HepG2 (cell line): ENCODE data around the gene LRRC45. TPM values are rescaled to one million over a fixed set of nuclear protein-coding genes. Genes with fewer than 3 reads are reported as not detected.
A peak's percentile ranks its signal among the peaks of the same experiment; 100 is the strongest.

Experiments used
- AGO1 ChIP-seq: fragments of 200-400 bp; formaldehyde crosslinking; IDR thresholded peaks from 2 replicates; pipeline ENCODE4 v1.6.1; 2017; ENCODE audit warnings: mild to moderate bottlenecking, low read depth, low read length, moderate library complexity; ENCODE audit not compliant: poor library complexity, severe bottlenecking
- ARNT2 ChIP-seq: sonication (generic); formaldehyde crosslinking; IDR thresholded peaks from 2 replicates; pipeline ENCODE4 v1.8.0; 2022; ENCODE audit warnings: mild to moderate bottlenecking, low read depth, missing genetic modification reagents, moderate library complexity
- BCL6 ChIP-seq: IDR thresholded peaks from 2 replicates; pipeline ENCODE4 v1.6.1; 2016; ENCODE audit warnings: missing genetic modification reagents, missing compliant biosample characterization
- HNRNPH1 ChIP-seq: fragments of 200-400 bp; formaldehyde crosslinking; optimal IDR thresholded peaks from 2 replicates; pipeline ENCODE3; 2017; ENCODE audit warnings: mild to moderate bottlenecking, low read depth, low read length
- NKX3-1 ChIP-seq: sonication (generic); formaldehyde crosslinking; IDR thresholded peaks from 2 replicates; pipeline ENCODE4 v1.5.0; 2020; ENCODE audit warnings: missing genetic modification reagents
- SAP130 ChIP-seq: IDR thresholded peaks from 2 replicates; pipeline ENCODE4 v1.6.1; 2016; ENCODE audit warnings: low read depth
- SIN3B ChIP-seq: fragments of 150-350 bp; IDR thresholded peaks from 2 replicates; pipeline ENCODE4 v1.6.1; 2014; ENCODE audit warnings: low read length
- ZBTB38 ChIP-seq: sonication (generic); formaldehyde crosslinking; IDR thresholded peaks from 2 replicates; pipeline ENCODE4 v1.5.1; 2020; ENCODE audit warnings: mild to moderate bottlenecking, missing genetic modification reagents
- ZNF224 ChIP-seq: sonication (generic); formaldehyde crosslinking; IDR thresholded peaks from 2 replicates; pipeline ENCODE4 v1.5.0; 2020; ENCODE audit warnings: mild to moderate bottlenecking, missing genetic modification reagents
- ZNF7 ChIP-seq: IDR thresholded peaks from 2 replicates; pipeline ENCODE4 v1.6.1; 2016; ENCODE audit warnings: missing biosample characterization, missing genetic modification reagents
- ZNF790 ChIP-seq: sonication (generic); formaldehyde crosslinking; IDR thresholded peaks from 2 replicates; pipeline ENCODE4 v1.8.0; 2022; ENCODE audit warnings: missing genetic modification reagents, mild to moderate bottlenecking, borderline replicate concordance
- polyA plus RNA-seq, 8 experiments: library from polyadenylated mRNA; depleted of rRNA in 3 of 8; stranded (reverse) in 7 of 8; unstranded in 1 of 8; fragments of >200 nt; fragmentation: Illumina TruSeq in 4 of 8; extraction: Trizol in 4 of 8; gene quantifications; 2 replicates each; pipeline versions ENCODE4 v1.2.1 to v1.2.3, GENCODE V29; 2011 to 2016; ENCODE audit warnings: low read depth in 4 of 8, missing spikeins in 1 of 8, mixed read lengths in 1 of 8; ENCODE audit not compliant: insufficient read depth in 1 of 8
- total RNA-seq, 5 experiments: library from RNA; depleted of rRNA; stranded (reverse); fragments of >200 nt; fragmentation: Illumina TruSeq; extraction: Trizol; gene quantifications; 2 replicates each; pipeline ENCODE4 v1.2.3, GENCODE V29; 2016; ENCODE audit warnings: low read depth in 1 of 5
- TF ChIP-seq, protein P1 (sequence below): sonication (generic); formaldehyde crosslinking; IDR thresholded peaks from 2 replicates; pipeline ENCODE4 v1.4.0; 2020; ENCODE audit warnings: missing genetic modification reagents
- TF ChIP-seq, protein P2 (sequence below): fragments of 450-650 bp; IDR thresholded peaks from 2 replicates; pipeline ENCODE4 v1.6.1; 2016
- TF ChIP-seq, protein P3 (sequence below): sonication (generic); formaldehyde crosslinking; IDR thresholded peaks from 2 replicates; pipeline ENCODE4 v1.8.0; 2022; ENCODE audit warnings: missing genetic modification reagents, mild to moderate bottlenecking, inconsistent platforms, borderline replicate concordance
- TF ChIP-seq, protein P4 (sequence below): sonication (generic); formaldehyde crosslinking; IDR thresholded peaks from 2 replicates; pipeline ENCODE4 v1.5.1; 2020; ENCODE audit warnings: missing genetic modification reagents, mild to moderate bottlenecking, borderline replicate concordance
- TF ChIP-seq, protein P5 (sequence below): sonication (generic); formaldehyde crosslinking; IDR thresholded peaks from 2 replicates; pipeline ENCODE4 v1.4.0; 2020; ENCODE audit warnings: mild to moderate bottlenecking, missing genetic modification reagents

LRRC45 gene
- total and polyA plus RNA-seq, 2 of the 13 experiments (the other 11 are each of a cell fraction or from before 2014, with no cell fraction given) = 11.6 to 48.1 TPM

DNA sequence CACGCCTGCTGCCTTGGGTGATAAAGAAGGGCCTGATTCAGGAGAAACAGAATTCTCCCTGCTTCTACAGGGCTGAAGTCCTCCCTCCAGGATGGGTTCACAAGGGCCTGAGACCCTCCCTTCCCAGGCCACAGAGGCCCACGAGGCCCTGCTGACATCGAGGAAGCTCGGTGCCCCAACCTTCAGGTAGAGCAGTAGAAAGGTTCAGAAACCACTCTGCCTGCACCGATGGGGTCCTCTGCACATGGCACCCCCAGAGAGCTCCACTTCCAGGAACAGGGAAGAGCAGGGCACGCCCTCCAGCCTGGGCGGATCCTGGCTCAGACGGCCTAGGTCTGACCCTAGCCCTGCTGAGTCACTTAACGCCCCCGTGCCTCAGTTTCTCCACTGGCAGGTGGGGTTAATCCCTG, 1.2 kb upstream of the LRRC45 start (continued):
- TF ChIP-seq, protein P1, sequence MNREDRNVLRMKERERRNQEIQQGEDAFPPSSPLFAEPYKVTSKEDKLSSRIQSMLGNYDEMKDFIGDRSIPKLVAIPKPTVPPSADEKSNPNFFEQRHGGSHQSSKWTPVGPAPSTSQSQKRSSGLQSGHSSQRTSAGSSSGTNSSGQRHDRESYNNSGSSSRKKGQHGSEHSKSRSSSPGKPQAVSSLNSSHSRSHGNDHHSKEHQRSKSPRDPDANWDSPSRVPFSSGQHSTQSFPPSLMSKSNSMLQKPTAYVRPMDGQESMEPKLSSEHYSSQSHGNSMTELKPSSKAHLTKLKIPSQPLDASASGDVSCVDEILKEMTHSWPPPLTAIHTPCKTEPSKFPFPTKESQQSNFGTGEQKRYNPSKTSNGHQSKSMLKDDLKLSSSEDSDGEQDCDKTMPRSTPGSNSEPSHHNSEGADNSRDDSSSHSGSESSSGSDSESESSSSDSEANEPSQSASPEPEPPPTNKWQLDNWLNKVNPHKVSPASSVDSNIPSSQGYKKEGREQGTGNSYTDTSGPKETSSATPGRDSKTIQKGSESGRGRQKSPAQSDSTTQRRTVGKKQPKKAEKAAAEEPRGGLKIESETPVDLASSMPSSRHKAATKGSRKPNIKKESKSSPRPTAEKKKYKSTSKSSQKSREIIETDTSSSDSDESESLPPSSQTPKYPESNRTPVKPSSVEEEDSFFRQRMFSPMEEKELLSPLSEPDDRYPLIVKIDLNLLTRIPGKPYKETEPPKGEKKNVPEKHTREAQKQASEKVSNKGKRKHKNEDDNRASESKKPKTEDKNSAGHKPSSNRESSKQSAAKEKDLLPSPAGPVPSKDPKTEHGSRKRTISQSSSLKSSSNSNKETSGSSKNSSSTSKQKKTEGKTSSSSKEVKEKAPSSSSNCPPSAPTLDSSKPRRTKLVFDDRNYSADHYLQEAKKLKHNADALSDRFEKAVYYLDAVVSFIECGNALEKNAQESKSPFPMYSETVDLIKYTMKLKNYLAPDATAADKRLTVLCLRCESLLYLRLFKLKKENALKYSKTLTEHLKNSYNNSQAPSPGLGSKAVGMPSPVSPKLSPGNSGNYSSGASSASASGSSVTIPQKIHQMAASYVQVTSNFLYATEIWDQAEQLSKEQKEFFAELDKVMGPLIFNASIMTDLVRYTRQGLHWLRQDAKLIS (CRISPR knock-in tag) = peak; percentile 63; the same call in 1 of the 2 replicates
- TF ChIP-seq ZNF7 (peak; percentile 0; the same call in 1 of the 2 replicates), ZNF224 (CRISPR knock-in tag) (0 out of 2 replicates have a peak, but pooled peaks have one; percentile 74), NKX3-1 (CRISPR knock-in tag) (no peak), HNRNPH1 (peak; percentile 75), ARNT2 (CRISPR knock-in tag) (no peak), ZNF790 (CRISPR knock-in tag) (no peak), AGO1 (no peak), BCL6 (peak; percentile 25), SAP130 (peak; percentile 3; the same call in 1 of the 2 replicates), ZBTB38 (CRISPR knock-in tag) (no peak), SIN3B (no peak)
- TF ChIP-seq, protein P2, sequence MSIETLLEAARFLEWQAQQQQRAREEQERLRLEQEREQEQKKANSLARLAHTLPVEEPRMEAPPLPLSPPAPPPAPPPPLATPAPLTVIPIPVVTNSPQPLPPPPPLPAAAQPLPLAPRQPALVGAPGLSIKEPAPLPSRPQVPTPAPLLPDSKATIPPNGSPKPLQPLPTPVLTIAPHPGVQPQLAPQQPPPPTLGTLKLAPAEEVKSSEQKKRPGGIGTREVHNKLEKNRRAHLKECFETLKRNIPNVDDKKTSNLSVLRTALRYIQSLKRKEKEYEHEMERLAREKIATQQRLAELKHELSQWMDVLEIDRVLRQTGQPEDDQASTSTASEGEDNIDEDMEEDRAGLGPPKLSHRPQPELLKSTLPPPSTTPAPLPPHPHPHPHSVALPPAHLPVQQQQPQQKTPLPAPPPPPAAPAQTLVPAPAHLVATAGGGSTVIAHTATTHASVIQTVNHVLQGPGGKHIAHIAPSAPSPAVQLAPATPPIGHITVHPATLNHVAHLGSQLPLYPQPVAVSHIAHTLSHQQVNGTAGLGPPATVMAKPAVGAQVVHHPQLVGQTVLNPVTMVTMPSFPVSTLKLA = no peak
- TF ChIP-seq, protein P3, sequence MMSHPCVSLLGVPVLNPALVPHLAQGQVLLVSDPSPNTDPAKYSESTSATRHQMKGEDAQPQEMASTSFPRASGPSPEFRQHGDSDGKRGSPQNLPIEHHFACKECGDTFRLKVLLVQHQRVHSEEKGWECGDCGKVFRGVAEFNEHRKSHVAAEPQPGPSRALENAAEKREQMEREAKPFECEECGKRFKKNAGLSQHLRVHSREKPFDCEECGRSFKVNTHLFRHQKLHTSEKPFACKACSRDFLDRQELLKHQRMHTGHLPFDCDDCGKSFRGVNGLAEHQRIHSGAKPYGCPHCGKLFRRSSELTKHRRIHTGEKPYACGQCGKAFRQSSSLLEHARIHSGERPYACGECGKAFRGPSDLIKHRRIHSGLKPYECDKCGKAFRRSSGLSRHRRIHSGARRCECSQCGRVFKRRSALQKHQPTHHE (CRISPR knock-in tag) = no peak
- TF ChIP-seq, protein P4, sequence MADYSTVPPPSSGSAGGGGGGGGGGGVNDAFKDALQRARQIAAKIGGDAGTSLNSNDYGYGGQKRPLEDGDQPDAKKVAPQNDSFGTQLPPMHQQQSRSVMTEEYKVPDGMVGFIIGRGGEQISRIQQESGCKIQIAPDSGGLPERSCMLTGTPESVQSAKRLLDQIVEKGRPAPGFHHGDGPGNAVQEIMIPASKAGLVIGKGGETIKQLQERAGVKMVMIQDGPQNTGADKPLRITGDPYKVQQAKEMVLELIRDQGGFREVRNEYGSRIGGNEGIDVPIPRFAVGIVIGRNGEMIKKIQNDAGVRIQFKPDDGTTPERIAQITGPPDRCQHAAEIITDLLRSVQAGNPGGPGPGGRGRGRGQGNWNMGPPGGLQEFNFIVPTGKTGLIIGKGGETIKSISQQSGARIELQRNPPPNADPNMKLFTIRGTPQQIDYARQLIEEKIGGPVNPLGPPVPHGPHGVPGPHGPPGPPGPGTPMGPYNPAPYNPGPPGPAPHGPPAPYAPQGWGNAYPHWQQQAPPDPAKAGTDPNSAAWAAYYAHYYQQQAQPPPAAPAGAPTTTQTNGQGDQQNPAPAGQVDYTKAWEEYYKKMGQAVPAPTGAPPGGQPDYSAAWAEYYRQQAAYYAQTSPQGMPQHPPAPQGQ (CRISPR knock-in tag) = no peak
- TF ChIP-seq, protein P5, sequence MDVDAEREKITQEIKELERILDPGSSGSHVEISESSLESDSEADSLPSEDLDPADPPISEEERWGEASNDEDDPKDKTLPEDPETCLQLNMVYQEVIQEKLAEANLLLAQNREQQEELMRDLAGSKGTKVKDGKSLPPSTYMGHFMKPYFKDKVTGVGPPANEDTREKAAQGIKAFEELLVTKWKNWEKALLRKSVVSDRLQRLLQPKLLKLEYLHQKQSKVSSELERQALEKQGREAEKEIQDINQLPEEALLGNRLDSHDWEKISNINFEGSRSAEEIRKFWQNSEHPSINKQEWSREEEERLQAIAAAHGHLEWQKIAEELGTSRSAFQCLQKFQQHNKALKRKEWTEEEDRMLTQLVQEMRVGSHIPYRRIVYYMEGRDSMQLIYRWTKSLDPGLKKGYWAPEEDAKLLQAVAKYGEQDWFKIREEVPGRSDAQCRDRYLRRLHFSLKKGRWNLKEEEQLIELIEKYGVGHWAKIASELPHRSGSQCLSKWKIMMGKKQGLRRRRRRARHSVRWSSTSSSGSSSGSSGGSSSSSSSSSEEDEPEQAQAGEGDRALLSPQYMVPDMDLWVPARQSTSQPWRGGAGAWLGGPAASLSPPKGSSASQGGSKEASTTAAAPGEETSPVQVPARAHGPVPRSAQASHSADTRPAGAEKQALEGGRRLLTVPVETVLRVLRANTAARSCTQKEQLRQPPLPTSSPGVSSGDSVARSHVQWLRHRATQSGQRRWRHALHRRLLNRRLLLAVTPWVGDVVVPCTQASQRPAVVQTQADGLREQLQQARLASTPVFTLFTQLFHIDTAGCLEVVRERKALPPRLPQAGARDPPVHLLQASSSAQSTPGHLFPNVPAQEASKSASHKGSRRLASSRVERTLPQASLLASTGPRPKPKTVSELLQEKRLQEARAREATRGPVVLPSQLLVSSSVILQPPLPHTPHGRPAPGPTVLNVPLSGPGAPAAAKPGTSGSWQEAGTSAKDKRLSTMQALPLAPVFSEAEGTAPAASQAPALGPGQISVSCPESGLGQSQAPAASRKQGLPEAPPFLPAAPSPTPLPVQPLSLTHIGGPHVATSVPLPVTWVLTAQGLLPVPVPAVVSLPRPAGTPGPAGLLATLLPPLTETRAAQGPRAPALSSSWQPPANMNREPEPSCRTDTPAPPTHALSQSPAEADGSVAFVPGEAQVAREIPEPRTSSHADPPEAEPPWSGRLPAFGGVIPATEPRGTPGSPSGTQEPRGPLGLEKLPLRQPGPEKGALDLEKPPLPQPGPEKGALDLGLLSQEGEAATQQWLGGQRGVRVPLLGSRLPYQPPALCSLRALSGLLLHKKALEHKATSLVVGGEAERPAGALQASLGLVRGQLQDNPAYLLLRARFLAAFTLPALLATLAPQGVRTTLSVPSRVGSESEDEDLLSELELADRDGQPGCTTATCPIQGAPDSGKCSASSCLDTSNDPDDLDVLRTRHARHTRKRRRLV (CRISPR knock-in tag) = peak; percentile 10; the same call in 1 of the 2 replicates
